ENCODE results near the gene TANC1. TPM values are rescaled to one million over a fixed set of nuclear protein-coding genes. Genes with fewer than 3 reads are reported as not detected.
A peak's percentile ranks its signal among the peaks of the same experiment; 100 is the strongest.

Gene TANC1
- total and polyA plus RNA-seq, 2 experiments from 2014 or later = 8.2 to 12.1 TPM

- Histone ChIP-seq H3K9ac (no peak overlapping the region), H3K27ac (no peak overlapping the region), H3K79me2 (ENCODE audit: insufficient read depth) (peaks cover 99% of the 10 kb centered on the region), H4K20me1 (ENCODE audit: insufficient read depth) (no peaks in the 10 kb centered on the region), H3K9me2 (ENCODE audit: insufficient read depth) (no peaks in the 10 kb centered on the region), H3K4me1 (ENCODE audit: insufficient read depth) (peaks cover 8% of the 10 kb centered on the region), H3K27me3 (replicated peaks; ENCODE audit: insufficient read depth) (no peaks in the 10 kb centered on the region), H2AFZ (no peak overlapping the region), H3K4me3 (no peak overlapping the region), H3K36me3 (ENCODE audit: low read depth) (no peaks in the 10 kb centered on the region), H3K4me2 (ENCODE audit: unreplicated experiment) (no peak overlapping the region), H3F3A (ENCODE audit: insufficient read depth) (peaks cover 2% of the 10 kb centered on the region), H3K9me3 (ENCODE audit: low read depth) (no peaks in the 10 kb centered on the region)
- in situ Hi-C loops (cut with MboI) = no loop called here
- DNase-seq = peak; percentile 10
- TF ChIP-seq EZH2 (IDR thresholded peaks at IDR 0.05; ENCODE audit: insufficient read depth, poor library complexity, severe bottlenecking) = no peak
- WGBS, 2 experiments (ENCODE audit: low coverage in 1 of 2, low lambda C conversion rate in 2 of 2, missing lambda C conversion rate in 2 of 2) = 47 to 52% methylated on average over 5 of the region's 5 CpGs
These were observed 16.2 kb downstream of the TANC1 start for GRCh38 chr2:158984604-158985135.

DNA sequence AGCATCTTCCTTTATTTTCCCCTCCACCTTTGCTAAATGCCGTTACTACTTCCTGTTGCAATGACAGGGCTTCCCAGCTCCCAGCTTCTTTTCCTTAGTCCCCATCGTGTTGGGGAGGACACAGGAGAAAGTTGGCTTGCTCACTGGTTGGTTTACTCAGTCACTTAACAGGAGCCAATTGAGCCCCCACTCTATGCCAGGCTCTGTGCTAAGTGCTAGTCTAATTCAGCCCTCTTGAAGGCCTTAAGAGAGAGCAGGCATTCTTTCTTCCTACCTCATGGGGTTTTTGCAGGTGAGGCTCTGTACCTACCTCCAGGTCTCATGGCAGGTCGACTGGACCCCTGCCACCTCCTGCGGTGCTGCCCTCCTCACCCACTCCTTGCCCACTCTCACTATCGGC is 20.1 kb downstream of the TANC1 start:
- H4K20me1 ChIP-seq (ENCODE audit: insufficient read depth) = 0 out of 2 replicates have a peak, but pooled peaks cover 4% of the 10 kb centered on the region
- no peak for DNase-seq
- H3K4me2 ChIP-seq (ENCODE audit: unreplicated experiment) = no peak overlapping the region
- no peak overlapping the region for H3K9ac ChIP-seq
- H3K36me3 ChIP-seq (ENCODE audit: low read depth) = no peaks in the 10 kb centered on the region
- no peak overlapping the region for H3K4me3 ChIP-seq
- in situ Hi-C loops (cut with MboI) = no loop called here
- H2AFZ ChIP-seq = no peak overlapping the region
- no peak overlapping the region for H3K27ac ChIP-seq
- H3K9me3 ChIP-seq (ENCODE audit: low read depth) = no peaks in the 10 kb centered on the region
- H3F3A ChIP-seq (ENCODE audit: insufficient read depth) = peaks cover 14% of the 10 kb centered on the region
- no peaks in the 10 kb centered on the region for H3K9me2 ChIP-seq (ENCODE audit: insufficient read depth)
- WGBS, 2 experiments (ENCODE audit: low coverage in 1 of 2, low lambda C conversion rate in 2 of 2, missing lambda C conversion rate in 2 of 2) = 68 to 74% methylated on average over 5 of the region's 5 CpGs
- no peak for TF ChIP-seq EZH2phosphoT487 (IDR thresholded peaks at IDR 0.05; ENCODE audit: insufficient read depth, low read depth)
- TF ChIP-seq EZH2 (IDR thresholded peaks at IDR 0.05; ENCODE audit: insufficient read depth, poor library complexity, severe bottlenecking) = no peak
- H3K27me3 ChIP-seq (replicated peaks; ENCODE audit: insufficient read depth) = no peaks in the 10 kb centered on the region
- H3K79me2 ChIP-seq (ENCODE audit: insufficient read depth) = peaks cover 93% of the 10 kb centered on the region
- peaks cover 25% of the 10 kb centered on the region for H3K4me1 ChIP-seq (ENCODE audit: insufficient read depth)

DNA sequence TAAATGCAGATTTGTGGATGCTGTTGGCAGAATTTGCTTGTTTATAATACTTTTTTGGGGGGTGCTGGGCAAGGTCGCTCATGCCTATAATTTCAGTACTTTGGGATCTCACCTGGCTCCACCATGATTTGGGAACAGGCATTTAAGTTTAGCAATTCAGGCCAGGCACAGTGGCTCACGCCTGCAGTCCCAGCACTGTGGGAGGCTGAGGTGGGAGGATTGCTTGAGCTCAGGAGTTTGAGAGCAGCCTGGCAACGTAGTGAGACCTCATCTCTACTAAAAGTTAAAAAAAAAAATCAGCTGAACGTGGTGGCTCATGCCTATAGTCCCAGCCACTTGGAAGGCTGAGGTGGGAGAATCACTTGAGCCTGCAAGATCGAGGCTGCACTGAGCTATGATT is 20.7 kb downstream of the TANC1 start:
- H3K4me1 ChIP-seq (ENCODE audit: insufficient read depth) = peaks cover 32% of the 10 kb centered on the region
- no peaks in the 10 kb centered on the region for H3K27me3 ChIP-seq (replicated peaks; ENCODE audit: insufficient read depth)
- no peaks in the 10 kb centered on the region for H3K9me3 ChIP-seq (ENCODE audit: low read depth)
- H3K79me2 ChIP-seq (ENCODE audit: insufficient read depth) = peaks cover 90% of the 10 kb centered on the region
- H3K27ac ChIP-seq = no peak overlapping the region
- WGBS, 2 experiments (ENCODE audit: low coverage in 1 of 2, low lambda C conversion rate in 2 of 2, missing lambda C conversion rate in 2 of 2) = 93 to 94% methylated on average over 5 of the region's 5 CpGs
- H3F3A ChIP-seq (ENCODE audit: insufficient read depth) = peaks cover 14% of the 10 kb centered on the region
- no peak overlapping the region for H3K9ac ChIP-seq
- in situ Hi-C loops (cut with MboI) = no loop called here
- no peak overlapping the region for H3K4me3 ChIP-seq
- no peak for TF ChIP-seq EZH2 (IDR thresholded peaks at IDR 0.05; ENCODE audit: insufficient read depth, poor library complexity, severe bottlenecking)
- DNase-seq = no peak
- no peak overlapping the region for H2AFZ ChIP-seq
- H4K20me1 ChIP-seq (ENCODE audit: insufficient read depth) = 0 out of 2 replicates have a peak, but pooled peaks cover 4% of the 10 kb centered on the region
- no peak overlapping the region for H3K4me2 ChIP-seq (ENCODE audit: unreplicated experiment)
- no peaks in the 10 kb centered on the region for H3K9me2 ChIP-seq (ENCODE audit: insufficient read depth)
- H3K36me3 ChIP-seq (ENCODE audit: low read depth) = no peaks in the 10 kb centered on the region

- TF ChIP-seq EZH2 (IDR thresholded peaks at IDR 0.05; ENCODE audit: insufficient read depth, poor library complexity, severe bottlenecking) (no peak), EZH2phosphoT487 (IDR thresholded peaks at IDR 0.05; ENCODE audit: insufficient read depth, low read depth) (no peak)
- Histone ChIP-seq H2AFZ (no peak overlapping the region), H3K9me3 (ENCODE audit: low read depth) (no peaks in the 10 kb centered on the region), H3K79me2 (ENCODE audit: insufficient read depth) (peaks cover 89% of the 10 kb centered on the region), H3K27ac (peak overlapping the region; percentile 63), H3K4me2 (ENCODE audit: unreplicated experiment) (peak overlapping the region; percentile 56), H3K36me3 (ENCODE audit: low read depth) (no peaks in the 10 kb centered on the region), H3K27me3 (replicated peaks; ENCODE audit: insufficient read depth) (no peaks in the 10 kb centered on the region), H3F3A (ENCODE audit: insufficient read depth) (peaks cover 14% of the 10 kb centered on the region), H3K4me1 (ENCODE audit: insufficient read depth) (peaks cover 46% of the 10 kb centered on the region), H3K4me3 (no peak overlapping the region), H3K9me2 (ENCODE audit: insufficient read depth) (no peaks in the 10 kb centered on the region), H4K20me1 (ENCODE audit: insufficient read depth) (0 out of 2 replicates have a peak, but pooled peaks cover 4% of the 10 kb centered on the region), H3K9ac (no peak overlapping the region)
- 93% methylated on average over 6 of the region's 6 CpGs for WGBS, 2 experiments (ENCODE audit: low coverage in 1 of 2, low lambda C conversion rate in 2 of 2, missing lambda C conversion rate in 2 of 2)
- DNase-seq = peak; percentile 96
- in situ Hi-C loops (cut with MboI) = no loop called here
These were observed 22.2 kb downstream of the TANC1 start for GRCh38 chr2:158990397-158991214.

Measured in GM23248 (cell line).